Measurements from ENCODE around the gene IGSF22.
"Not testable (repeated sequence)": the region's sequence is repeated elsewhere in the genome, so short reads cannot be mapped to it uniquely, and the experiment has no call there.

The IGSF22 gene

GRCh38 chr11:18709414-18709813 lies 16.6 kb downstream of the IGSF22 start:
- no peak for DNase-seq

- DNase-seq, result no peak
Observed at GRCh38 chr11:18707811-18708340, 18.1 kb downstream of the IGSF22 start.

GRCh38 chr11:18706330-18707243 lies 19.4 kb downstream of the IGSF22 start:
- peak; percentile 5 for DNase-seq

- no peak for DNase-seq
Observed at GRCh38 chr11:18705651-18706281, 20.2 kb downstream of the IGSF22 start.

- DNase-seq, result no peak
Observed at GRCh38 chr11:18704698-18705097, 21.3 kb downstream of the IGSF22 start.

- DNase-seq, result no peak
Observed at GRCh38 chr11:18704045-18704645, 21.8 kb downstream of the IGSF22 start.

- no peak for DNase-seq
Observed at GRCh38 chr11:18703001-18703763, 22.8 kb downstream of the IGSF22 start.

- DNase-seq, result no peak
Observed at GRCh38 chr11:18701614-18702216, 24.3 kb downstream of the IGSF22 start.

GRCh38 chr11:18700872-18701271 lies 25.1 kb downstream of the IGSF22 start:
- DNase-seq, result no peak

- no peak for DNase-seq
Observed at GRCh38 chr11:18700375-18700774, 25.6 kb downstream of the IGSF22 start.

GRCh38 chr11:18699848-18700261 lies 26.1 kb downstream of the IGSF22 start:
- no peak for DNase-seq

GRCh38 chr11:18699269-18699596 lies 26.8 kb downstream of the IGSF22 start:
- no peak for DNase-seq

GRCh38 chr11:18698341-18699268 lies 27.4 kb downstream of the IGSF22 start, which contains the start of gene TMEM86A:
Gene TMEM86A (plus strand): TSS chr11:18698779. CDS start chr11:18698887, 108 bp downstream.
- DNase-seq, result peak; percentile 86

- DNase-seq, result no peak
Observed at GRCh38 chr11:18697576-18697975, 28.4 kb downstream of the IGSF22 start.

- no peak for DNase-seq
Observed at GRCh38 chr11:18696638-18697225, 29.3 kb downstream of the IGSF22 start.

GRCh38 chr11:18692941-18693760 lies 32.8 kb downstream of the IGSF22 start:
- DNase-seq, result no peak

GRCh38 chr11:18691467-18692140 lies 34.4 kb downstream of the IGSF22 start:
- DNase-seq, result not testable (repeated sequence)

- no peak for DNase-seq
Observed at GRCh38 chr11:18684267-18684666, 41.7 kb downstream of the IGSF22 start.

- DNase-seq, result no peak
Observed at GRCh38 chr11:18682466-18682865, 43.5 kb downstream of the IGSF22 start.
